Measurements from ENCODE around the gene MAD1L1. TPM values are rescaled to one million over a fixed set of nuclear protein-coding genes. Genes with fewer than 3 reads are reported as not detected.

Gene MAD1L1
- total RNA-seq, 2 experiments from 2014 or later, result 58.3 to 65.3 TPM

DNA sequence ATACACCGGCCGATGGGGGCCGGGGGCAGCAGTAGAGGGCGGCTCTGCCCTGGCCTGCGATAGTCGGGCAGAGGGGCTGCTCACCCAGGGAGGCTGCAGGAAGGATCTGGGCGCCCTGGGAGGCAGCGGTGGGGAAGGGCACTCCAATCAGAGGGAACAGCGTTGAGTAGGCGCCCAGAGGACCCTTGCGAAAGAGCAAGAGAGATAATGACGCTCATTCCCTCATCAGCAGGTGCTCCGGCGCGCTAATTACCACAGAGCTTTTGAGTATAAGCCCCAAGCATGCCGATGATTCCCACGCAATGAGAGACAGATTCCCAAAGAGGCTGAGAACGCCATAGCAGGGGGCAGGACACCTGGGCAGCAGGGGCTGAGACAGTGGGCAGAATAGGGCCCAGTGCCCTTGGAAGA is 215.3 kb downstream of the MAD1L1 start:
- intact Hi-C loops (cut with micrococcal nuclease; ENCODE audit: unreplicated experiment), result no loop called here
- H3K79me2 ChIP-seq (ENCODE audit: insufficient read depth, low read depth, low read length), result no peaks in the 10 kb centered on the region
- H3K9me3 ChIP-seq (ENCODE audit: low read length), result no peaks in the 10 kb centered on the region
- no peaks in the 10 kb centered on the region for H4K20me1 ChIP-seq (ENCODE audit: insufficient read depth, low read length)
- H3K36me3 ChIP-seq (ENCODE audit: insufficient read depth, low read length), result no peaks in the 10 kb centered on the region
- H3K27ac ChIP-seq (ENCODE audit: low read depth, low read length, poor library complexity, severe bottlenecking), result no peak overlapping the region
- H3K4me2 ChIP-seq (ENCODE audit: low read length), result no peak overlapping the region
- no peak overlapping the region for H2AFZ ChIP-seq (ENCODE audit: low read length)
- H3K4me3 ChIP-seq (ENCODE audit: low read depth, low read length, poor library complexity, severe bottlenecking), result no peak overlapping the region
- no peaks in the 10 kb centered on the region for H3K9me2 ChIP-seq (ENCODE audit: insufficient read depth, low read length)
- H3K4me1 ChIP-seq (ENCODE audit: insufficient read depth, low read length, poor library complexity, severe bottlenecking), result no peaks in the 10 kb centered on the region
- BruUV-seq (replicated peaks), result no TSS peak
- POLR2A ChIA-PET, result no interaction called here
- CTCF ChIA-PET (ENCODE audit: unreplicated experiment), result no interaction called here
- no peak for TF ChIP-seq EZH2phosphoT487 (IDR thresholded peaks at IDR 0.05; ENCODE audit: borderline replicate concordance, low read depth, low read length)
- TF ChIP-seq, protein P1, sequence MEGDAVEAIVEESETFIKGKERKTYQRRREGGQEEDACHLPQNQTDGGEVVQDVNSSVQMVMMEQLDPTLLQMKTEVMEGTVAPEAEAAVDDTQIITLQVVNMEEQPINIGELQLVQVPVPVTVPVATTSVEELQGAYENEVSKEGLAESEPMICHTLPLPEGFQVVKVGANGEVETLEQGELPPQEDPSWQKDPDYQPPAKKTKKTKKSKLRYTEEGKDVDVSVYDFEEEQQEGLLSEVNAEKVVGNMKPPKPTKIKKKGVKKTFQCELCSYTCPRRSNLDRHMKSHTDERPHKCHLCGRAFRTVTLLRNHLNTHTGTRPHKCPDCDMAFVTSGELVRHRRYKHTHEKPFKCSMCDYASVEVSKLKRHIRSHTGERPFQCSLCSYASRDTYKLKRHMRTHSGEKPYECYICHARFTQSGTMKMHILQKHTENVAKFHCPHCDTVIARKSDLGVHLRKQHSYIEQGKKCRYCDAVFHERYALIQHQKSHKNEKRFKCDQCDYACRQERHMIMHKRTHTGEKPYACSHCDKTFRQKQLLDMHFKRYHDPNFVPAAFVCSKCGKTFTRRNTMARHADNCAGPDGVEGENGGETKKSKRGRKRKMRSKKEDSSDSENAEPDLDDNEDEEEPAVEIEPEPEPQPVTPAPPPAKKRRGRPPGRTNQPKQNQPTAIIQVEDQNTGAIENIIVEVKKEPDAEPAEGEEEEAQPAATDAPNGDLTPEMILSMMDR (conservative IDR thresholded peaks at IDR 0.05; ENCODE audit: low read length), result no peak
- DNase-seq (ENCODE audit: low spot score), result no peak

GRCh38 chr7:2016761-2017480 is 215.8 kb downstream of the MAD1L1 start:
- no peak overlapping the region for H2AFZ ChIP-seq (ENCODE audit: low read length)
- BruUV-seq (replicated peaks), result no TSS peak
- H3K9me2 ChIP-seq (ENCODE audit: insufficient read depth, low read length), result no peaks in the 10 kb centered on the region
- ChIA-PET POLR2A (no interaction called here), CTCF (ENCODE audit: unreplicated experiment) (interaction anchor here (0.6 kb wide), 1 partner anchor 91 kb away, joined by 3 read pairs; no protein-coding TSS in a partner anchor)
- TF ChIP-seq, protein P1 (conservative IDR thresholded peaks at IDR 0.05; ENCODE audit: low read length), result no peak
- no peak for TF ChIP-seq EZH2phosphoT487 (IDR thresholded peaks at IDR 0.05; ENCODE audit: borderline replicate concordance, low read depth, low read length)
- H3K4me2 ChIP-seq (ENCODE audit: low read length), result no peak overlapping the region
- H3K4me1 ChIP-seq (ENCODE audit: insufficient read depth, low read length, poor library complexity, severe bottlenecking), result no peaks in the 10 kb centered on the region
- H4K20me1 ChIP-seq (ENCODE audit: insufficient read depth, low read length), result no peaks in the 10 kb centered on the region
- H3K79me2 ChIP-seq (ENCODE audit: insufficient read depth, low read depth, low read length), result no peaks in the 10 kb centered on the region
- no peak overlapping the region for H3K27ac ChIP-seq (ENCODE audit: low read depth, low read length, poor library complexity, severe bottlenecking)
- no peak for DNase-seq (ENCODE audit: low spot score)
- no peaks in the 10 kb centered on the region for H3K36me3 ChIP-seq (ENCODE audit: insufficient read depth, low read length)
- H3K9me3 ChIP-seq (ENCODE audit: low read length), result no peaks in the 10 kb centered on the region
- no peak overlapping the region for H3K4me3 ChIP-seq (ENCODE audit: low read depth, low read length, poor library complexity, severe bottlenecking)
- intact Hi-C loops (cut with micrococcal nuclease; ENCODE audit: unreplicated experiment), result no loop called here

- ChIA-PET POLR2A (no interaction called here), CTCF (ENCODE audit: unreplicated experiment) (no interaction called here)
- Histone ChIP-seq H3K4me1 (ENCODE audit: insufficient read depth, low read length, poor library complexity, severe bottlenecking) (no peaks in the 10 kb centered on the region), H3K4me3 (ENCODE audit: low read depth, low read length, poor library complexity, severe bottlenecking) (no peak overlapping the region), H3K36me3 (ENCODE audit: insufficient read depth, low read length) (no peaks in the 10 kb centered on the region), H3K9me3 (ENCODE audit: low read length) (no peaks in the 10 kb centered on the region), H3K27ac (ENCODE audit: low read depth, low read length, poor library complexity, severe bottlenecking) (no peak overlapping the region), H2AFZ (ENCODE audit: low read length) (no peak overlapping the region), H3K4me2 (ENCODE audit: low read length) (no peak overlapping the region), H3K9me2 (ENCODE audit: insufficient read depth, low read length) (no peaks in the 10 kb centered on the region), H3K79me2 (ENCODE audit: insufficient read depth, low read depth, low read length) (no peaks in the 10 kb centered on the region), H4K20me1 (ENCODE audit: insufficient read depth, low read length) (no peaks in the 10 kb centered on the region)
- no TSS peak for BruUV-seq (replicated peaks)
- DNase-seq (ENCODE audit: low spot score), result no peak
- intact Hi-C loops (cut with micrococcal nuclease; ENCODE audit: unreplicated experiment), result no loop called here
- TF ChIP-seq, protein P1 (conservative IDR thresholded peaks at IDR 0.05; ENCODE audit: low read length), result no peak
- TF ChIP-seq EZH2phosphoT487 (IDR thresholded peaks at IDR 0.05; ENCODE audit: borderline replicate concordance, low read depth, low read length), result no peak
Observed at GRCh38 chr7:2016021-2016631, 216.6 kb downstream of the MAD1L1 start.

Measured in OCI-LY7 (cell line).